NCI-H2196 treated with DMSO at 0.1 percent for 48 hours (cell line): Measurements from ENCODE around the gene FANCE.

Experiments
- DNase-seq: peaks from one replicate; lab custom pipeline; 2025; ENCODE audit not compliant: unreplicated experiment; lab: John Stamatoyannopoulos, UW

The FANCE gene

DNA sequence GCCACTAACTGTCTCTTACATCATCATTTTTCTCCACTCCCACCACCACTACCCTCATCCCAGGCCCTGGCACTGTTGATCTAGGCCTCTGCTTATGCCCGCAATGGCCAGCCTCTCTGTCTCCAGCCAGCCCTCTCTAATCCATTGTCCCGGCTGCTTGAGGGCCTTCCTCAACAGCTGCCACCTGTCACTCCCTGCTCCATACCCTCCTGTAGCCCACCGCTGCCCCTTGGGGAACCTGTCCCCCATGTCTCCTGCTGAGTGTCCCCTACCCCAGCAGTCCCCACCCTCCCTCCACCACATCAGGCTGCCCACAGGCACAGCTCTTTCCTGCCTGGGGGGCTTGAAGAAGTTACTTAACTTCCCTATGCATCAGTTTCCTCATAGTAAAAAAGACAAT is 31.4 kb downstream of the FANCE start:
- no peak for DNase-seq

DNA sequence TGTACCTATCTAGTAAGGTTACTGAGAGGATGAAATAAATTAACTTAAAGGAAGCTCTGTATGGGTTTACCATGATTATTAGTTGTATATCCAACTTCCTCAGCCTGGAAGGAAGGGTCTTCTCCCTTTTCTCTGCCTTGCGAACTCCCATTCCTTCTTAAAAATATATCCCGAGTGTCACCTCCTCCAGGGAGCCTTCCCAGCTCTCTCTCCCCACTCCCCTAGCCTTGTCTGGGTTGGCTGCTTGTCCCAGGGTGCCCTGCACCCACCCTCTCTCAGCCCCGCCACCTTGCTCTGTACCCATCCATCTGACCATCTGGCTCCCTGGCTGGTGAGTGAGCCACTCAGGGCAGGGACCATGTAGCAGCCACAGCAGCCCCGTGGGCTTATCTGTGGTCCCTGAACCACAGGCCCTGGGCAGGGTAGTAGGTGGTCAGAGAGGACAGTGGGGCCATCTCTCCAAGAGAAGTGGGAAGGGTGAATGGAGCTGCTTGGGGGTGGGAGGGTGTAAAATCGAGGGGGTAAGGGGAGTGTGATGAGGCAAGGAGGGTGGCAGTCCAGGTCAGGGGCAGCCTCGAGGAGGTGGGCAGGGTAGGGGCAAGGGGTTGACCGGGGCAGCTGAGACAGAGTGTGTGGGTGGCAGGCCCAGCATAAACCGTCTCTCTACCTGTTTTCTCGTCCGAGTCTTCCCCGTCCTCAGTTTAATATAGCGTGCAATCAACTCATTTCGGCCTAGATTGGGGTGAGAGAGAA is 31.9 kb downstream of the FANCE start:
- no peak for DNase-seq

DNA sequence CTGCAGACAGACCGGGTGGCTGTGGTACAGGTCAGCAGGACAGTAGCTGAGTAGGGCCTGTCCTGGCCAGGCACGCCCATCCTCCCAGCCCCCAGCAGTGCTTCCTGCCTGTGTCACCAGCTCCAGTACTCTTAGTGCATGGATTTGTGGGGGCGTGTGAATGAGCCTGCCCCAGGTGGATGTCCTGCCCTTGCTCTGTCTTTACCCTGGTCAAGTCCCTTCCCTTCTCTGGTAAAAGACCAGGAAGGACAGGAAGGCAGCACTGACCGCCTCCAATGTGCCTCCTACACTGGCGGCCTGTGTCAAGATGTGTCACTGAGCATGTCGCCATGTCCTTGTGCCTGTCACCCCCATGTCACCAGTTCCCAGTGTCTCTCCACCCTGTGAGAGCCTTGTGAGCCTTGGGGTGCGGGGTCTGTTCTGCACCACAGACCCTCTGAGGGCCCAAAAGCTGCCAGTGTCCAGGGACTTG is 32.8 kb downstream of the FANCE start:
- DNase-seq, result no peak

DNA sequence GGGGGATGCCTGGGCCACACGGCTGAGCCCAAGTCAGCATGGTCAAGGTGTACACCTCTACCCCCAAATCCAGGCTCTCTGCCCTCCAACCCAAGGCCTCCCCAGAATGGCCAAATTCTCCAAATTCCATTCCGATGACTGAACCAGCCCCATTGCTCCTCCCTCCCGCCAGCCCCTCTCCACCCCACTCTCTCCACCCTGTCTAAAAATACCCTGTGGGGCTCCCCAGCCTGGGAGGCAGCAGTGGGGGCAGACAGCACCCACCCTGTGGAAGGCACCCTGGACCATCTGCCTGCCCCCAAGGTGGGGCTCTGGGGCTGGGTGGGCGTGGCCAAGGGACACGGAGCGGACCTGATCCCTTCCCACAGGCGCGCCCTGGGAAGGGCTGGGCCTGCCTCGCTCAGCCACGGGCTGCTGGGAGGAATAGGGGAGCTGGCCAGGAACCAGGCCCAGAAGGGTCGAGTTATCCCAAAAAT is 33.3 kb downstream of the FANCE start:
- DNase-seq, result no peak

DNA sequence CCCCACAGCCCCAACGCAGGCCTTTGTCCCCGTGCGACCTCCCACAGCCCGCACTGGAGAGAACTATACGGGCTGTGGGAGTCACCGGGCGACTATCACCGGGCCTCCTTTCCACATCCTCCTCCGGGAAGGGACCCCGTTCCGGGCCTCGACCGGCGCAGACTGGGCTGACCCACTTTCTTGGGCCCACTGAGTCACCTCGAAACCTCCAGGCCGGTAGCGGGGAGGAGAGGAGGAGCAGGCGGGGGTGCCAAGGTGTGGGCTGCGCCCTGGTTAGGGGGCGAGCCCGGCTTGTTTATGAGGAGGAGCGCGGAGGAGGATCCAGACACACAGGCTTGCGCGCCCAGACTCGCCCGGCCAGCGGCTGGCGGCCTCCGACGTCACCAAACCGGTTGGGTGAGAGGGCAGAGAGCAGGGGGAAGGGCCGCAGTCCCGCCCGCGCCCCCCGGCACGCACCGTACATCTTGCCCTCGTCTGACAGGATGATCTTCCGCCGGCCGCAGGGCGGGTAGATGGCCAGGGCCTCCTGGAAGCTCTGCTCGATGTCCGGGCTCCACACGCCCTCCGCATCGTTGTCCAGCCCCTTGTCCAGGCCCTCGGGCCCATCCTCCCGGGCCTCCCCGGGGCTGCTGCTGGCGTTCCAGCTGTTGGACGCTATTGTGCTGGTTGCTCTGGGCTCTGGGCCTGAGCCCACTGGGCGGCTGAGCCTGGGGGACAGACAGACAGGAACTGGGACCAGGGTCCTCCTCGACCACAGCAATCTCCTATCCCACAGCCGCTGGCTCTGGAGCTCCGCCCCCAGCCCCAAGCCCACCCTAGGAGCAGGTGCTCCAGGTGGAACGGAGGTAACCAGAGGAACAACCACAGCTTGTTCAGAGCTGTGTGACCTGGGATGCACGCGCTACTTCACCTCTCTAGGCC is 34.1 kb downstream of the FANCE start:
- DNase-seq, result no peak

DNA sequence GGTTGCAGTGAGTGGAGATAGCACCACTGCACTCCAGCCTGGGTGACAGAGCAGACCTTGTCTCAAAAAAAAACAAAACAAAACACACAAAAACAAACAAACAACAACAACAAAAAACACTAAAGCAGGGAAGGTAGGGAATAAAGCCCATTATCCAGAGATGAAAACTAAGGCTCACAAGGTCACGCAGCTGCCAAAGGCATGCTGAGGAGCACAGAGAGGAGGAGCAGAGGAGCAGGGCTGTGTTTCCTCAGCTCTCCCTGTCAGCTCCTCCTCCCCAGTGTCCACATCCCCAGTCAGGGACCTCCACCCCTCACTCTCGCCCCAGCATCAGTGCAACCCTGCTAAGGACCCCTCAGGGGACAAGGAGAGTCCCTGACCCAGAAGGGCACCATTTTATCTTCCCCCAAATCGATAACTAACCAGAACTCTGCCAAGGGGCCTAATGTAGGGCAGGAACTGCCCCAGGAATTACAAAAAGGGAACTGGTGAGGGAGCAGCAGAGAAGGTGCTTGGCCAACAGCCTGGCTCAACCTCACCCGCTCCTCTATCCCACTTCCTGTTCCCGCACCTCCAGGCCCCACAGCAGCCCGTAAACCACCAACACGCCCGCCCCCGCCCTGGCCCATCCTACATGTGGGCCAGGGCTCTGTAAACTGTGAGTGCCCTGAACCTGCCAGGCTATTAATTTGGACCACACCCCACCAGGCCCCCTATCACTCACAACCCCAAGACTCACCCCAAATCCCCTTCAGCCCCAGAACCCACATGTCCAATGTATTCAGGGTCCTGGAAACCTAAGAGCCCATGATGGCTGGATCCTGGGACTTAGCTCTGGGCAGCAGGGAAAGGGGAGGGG is 35.7 kb downstream of the FANCE start:
- no peak for DNase-seq

DNA sequence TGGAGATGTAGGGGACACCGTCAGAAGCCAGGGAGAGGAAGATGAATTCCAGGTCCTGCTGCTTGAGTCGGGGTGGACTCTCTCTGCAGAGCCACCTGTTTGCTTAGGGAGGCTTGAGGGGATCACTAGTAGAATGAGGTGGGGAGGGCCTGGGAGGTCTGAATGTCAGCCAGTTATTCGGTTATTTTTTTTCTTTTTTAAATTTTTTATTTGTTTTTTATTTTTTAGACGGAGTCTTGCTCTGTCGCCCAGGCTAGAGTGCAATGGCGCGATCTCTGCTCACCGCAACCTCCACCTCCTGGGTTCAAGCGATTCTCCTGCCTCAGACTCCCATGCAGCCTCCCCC is 36.4 kb downstream of the FANCE start:
- DNase-seq, result no peak

DNA sequence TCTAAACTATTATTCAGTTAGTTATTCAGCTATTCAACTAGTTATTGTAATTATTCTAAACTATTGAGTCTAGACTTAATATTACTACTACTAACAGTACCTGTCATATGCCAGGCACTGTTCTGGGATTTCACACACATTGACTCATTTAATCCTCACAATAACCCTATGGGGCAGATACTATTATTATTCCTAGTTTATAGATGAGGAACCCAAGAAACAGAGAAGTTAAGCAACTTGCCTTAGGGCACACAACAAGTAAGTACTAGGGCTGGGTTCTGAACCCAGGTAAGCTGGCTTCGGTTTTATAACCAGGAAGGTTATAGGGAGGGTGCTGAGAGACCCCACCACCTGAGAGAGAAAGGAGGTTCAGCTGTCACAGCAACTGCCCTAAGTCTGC is 36.9 kb downstream of the FANCE start:
- no peak for DNase-seq

DNA sequence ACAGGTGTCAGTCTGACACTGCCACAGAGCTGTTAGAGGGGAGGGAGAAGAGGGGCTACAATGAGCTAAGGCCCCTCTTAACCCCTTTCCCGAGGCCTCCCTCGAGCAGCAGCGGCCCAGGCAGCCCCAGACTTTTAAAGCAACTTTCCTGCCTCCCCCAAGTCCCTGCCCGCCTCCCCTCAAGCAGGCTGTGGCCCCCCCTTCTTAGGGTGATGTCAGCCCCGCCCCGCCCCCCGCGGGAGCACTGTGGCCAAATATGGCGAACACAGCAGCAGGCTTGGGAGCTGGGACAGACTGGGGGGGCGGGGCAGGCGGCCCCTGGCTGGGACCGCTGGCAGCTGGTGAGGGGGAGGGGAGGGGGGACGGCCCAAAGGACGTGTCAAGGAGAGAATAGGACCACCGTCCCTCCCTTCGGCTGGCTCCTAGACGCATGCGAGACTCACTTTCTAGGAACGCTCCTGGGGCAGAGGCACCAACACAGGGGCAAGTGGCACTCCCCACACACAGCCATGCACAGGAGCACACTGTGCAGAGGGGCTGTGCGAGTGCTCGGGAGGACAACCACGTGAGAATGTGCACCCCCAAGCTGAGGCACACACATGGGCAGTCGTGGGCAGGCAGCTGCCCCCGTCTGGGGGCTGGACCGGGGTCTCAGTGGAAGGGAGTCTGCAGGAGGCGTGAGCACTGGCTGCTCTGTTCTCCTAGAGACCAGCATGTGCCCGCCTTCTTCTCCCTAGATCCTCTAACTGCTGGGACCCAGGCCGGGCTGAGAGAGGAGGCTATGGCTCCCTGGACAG is 38.1 kb downstream of the FANCE start:
- DNase-seq, result no peak

DNA sequence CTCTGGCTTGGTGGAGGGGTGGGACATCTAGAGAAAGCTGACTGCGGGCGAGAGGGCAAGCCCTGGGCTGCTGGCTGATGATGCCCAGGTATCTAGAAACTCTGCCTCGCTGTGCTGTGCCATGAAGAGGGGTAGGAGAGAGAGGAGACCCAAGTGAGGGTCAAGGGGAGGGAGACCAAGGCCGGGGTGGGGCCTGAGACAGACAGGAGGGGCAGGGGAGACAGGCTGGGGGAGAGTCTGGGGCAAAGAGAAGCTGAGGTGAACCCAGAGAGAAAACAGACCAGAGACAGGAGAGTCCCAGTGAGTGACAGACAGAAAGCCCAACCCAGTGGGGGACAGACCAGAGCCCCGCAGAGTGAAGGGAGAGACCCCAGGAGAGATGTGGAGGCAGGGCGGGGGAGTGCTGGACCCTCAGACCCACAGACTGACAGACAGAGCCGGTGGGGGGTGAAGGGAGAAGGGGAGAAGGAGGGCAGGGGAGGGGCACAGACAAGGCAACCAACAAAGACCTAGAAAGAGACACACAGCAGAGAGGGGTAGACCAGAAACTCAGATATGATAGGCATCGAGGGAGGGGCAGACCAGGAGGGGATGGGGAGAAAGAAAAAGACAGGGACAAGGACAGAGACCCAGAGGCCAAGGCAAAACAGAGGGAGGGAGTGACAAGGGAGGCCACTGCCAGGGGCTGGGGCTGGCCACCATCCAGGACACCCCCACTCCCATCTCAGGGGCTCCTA is 38.9 kb downstream of the FANCE start:
- no peak for DNase-seq

DNA sequence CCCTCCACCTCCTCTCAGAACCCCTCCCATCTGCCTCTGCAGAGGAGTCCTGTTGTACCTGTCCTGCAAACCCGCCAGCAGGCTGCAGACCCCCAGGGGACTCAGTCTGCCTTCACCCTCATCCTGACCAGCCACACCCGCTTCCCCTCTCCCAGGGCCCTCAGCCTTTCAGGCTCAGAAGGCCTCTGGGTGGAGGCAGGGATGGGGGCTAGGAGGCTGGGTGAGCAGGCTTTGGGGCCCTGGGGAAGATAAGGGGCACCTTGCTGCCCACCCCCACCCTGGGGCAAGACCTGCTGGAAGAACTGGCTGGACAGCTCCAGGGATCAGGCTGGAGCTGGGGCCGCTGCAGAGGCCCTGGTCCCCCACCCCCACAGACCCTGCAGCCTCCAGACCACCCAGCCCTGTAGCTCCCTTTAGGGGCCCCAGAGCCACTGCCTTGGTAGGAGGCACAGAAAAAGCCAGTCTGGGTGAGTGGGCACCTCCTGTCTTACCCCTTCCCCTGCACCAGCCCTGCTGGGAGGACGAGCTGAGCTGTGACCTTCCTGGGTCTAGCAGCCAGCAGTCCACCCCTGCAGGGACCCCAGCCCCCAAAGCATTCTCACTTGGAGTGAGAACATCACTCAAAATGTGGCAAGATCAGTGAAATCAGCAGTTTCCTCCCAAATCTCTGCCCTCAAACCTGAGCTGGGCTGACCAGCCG is 39.6 kb downstream of the FANCE start:
- DNase-seq, result no peak

DNA sequence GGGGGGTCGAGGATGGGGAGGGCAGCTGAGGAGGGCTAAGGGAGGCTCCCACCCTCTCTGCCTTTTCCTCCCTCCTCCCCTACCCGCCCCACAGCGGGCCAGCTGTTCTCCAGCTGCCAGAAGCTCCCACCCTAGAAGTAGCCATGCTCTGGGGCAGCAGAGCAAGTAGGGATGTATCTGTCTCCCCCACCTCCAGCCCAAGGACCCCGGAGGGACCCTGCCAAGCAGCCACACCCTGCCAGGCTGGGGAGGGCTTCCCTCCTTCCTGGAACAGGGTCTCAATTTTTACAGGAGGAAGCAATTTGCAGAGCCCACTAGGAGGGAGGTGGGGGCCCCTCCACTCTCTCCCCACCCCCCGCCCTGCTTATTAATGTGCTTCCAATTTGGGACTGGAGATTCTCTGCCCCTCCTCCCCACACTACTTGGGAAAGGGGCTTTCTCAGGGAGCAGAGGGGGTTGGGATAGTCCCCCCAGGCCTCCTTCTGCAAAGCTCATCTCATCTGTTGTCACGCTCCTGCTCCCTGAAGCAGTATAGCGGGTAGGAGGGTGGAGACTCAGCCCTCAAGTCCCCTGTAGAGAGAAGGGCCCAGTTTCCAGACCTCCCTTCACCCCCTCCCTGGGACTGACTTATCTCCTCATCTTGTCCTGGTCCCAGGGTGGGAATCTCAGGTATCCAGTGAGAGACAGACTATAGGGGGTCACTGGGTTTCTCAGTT is 40.3 kb downstream of the FANCE start:
- no peak for DNase-seq

DNA sequence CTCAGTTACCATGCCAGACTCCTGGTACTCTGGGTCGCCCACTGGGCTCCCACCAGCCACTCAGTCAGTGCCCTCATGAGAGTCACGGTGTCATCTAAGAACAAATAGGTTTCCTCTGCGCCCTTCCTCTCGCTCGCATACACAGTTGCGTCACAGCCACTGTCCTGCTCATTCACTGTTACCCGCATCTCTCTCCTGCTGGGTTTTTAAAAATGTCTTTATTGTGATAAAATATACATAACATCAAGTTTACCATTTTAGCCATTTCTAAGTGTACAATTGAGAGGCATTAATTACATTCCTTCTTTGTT is 40.8 kb downstream of the FANCE start:
- DNase-seq, result no peak

DNA sequence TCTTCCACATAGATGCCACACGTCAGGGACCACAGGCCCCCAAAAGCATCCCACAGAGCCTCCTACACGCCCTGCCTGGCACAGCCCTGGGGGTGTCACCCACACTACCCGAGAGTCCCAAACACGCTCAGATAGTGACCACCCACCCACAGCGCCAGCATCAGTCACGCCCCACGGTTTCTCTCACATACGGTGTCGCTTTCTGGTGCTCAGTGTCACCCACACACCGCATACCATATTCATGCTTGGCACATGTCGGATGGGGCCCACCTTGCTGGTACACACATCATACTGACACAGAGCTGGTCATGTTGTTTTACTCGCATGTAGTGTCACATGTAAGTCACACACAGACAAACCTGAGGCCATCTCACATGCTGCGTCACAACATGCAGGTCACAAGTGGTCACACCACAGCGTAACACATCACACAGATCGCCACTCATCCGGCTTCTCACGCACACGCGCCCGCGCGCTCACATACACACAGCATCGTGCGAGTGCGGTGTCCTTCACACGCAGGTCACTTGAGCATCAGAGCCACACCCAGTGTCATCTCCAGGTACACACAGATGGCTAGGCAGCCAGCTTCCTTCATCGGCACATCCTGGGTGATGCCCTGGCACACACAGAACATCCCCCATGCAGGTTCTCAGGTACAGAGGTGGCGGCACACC is 41.3 kb downstream of the FANCE start:
- DNase-seq, result no peak

DNA sequence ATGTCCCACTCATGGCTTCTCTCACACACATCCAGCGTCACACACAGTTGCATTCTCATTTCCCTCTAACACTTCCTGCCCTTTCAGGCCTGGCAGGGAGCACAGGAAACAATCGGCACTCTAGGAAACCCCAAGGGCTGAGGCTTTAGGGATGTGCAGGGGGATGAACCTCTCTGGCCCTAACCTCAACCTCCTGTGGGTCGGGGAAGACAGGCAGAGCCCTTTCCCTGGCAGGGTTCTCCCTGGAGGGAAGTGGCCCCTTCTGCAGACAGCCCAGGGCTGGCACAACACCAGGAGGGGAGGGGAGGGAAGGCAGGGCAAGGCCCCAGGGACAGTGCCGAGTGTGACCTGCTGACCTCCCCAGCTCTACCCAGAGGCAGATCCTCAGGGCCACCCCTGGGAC is 42.0 kb downstream of the FANCE start:
- DNase-seq, result no peak

DNA sequence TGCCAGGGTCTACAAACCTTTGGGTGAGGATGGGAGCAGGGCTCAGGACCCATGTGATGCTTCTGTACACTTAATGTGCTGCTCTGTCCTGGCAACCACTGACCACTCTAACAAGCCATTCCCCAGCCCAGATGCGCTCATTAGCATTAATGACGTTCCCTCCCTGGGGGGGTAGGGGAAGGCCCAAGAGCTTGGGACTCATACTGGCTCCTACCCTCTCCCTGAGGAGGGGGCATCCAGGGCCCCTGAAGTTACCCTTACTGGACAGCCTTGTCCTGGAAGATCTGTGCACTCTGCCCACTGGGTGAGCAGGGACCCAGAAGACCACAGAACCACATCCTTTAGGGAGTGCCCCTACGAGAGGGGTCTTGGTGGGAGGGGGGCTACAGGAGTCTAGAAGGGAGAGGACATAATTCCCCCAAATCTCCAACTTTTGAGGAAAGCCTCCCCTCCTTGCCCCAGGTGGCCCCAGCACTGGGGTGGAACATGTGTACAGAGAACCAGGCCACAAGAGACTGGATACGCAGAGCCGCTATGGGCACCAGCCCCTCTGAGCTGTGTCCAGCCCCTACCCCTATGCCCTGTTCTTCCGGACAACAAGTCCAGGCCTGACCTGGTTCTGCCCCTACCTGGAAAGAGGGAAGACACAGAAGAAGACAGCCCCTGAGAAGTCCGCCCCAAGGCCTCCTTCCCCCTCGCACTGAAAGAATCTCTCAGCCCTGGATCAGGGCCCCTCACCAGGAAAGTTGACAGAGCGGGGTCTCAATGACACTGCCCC is 43.3 kb downstream of the FANCE start:
- DNase-seq, result no peak
